H1 (cell line): ENCODE data around the gene DHRS1. TPM values are rescaled to one million over a fixed set of nuclear protein-coding genes. Genes with fewer than 3 reads are reported as not detected.

Experiments used
- CHD7 ChIP-seq: fragments of 300-600 bp; sonication (generic); IDR thresholded peaks from 2 replicates; pipeline ENCODE4 v1.7.1; 2012; ENCODE audit warnings: low read length, moderate library complexity, mild to moderate bottlenecking, inconsistent platforms; ENCODE audit not compliant: insufficient replicate concordance
- CTBP2 ChIP-seq: IDR thresholded peaks from 2 replicates; pipeline ENCODE4 v1.7.0; 2011; ENCODE audit warnings: borderline replicate concordance, mild to moderate bottlenecking, moderate library complexity, mixed read lengths, low read length; ENCODE audit not compliant: insufficient read depth, insufficient read length
- FOSL1 ChIP-seq: IDR thresholded peaks from 2 replicates; pipeline ENCODE4 v1.6.1; 2011; ENCODE audit warnings: mild to moderate bottlenecking, low read depth, low read length, moderate library complexity; ENCODE audit not compliant: insufficient read depth
- JUND ChIP-seq: IDR thresholded peaks from 2 replicates; pipeline ENCODE4 v1.6.1; 2011; ENCODE audit warnings: mild to moderate bottlenecking, improper control_type of control experiment, low read length
- KDM1A ChIP-seq: fragments of 200-600, 300-600 bp; sonication (generic); IDR thresholded peaks from 2 replicates; pipeline ENCODE4 v1.7.1; 2016; ENCODE audit warnings: mild to moderate bottlenecking, low read length, borderline replicate concordance
- SIX5 ChIP-seq: IDR thresholded peaks from 2 replicates; pipeline ENCODE4 v1.6.1; 2011; ENCODE audit warnings: mild to moderate bottlenecking, low read depth, low read length
- polyA plus RNA-seq, 7 experiments: library from polyadenylated mRNA; depleted of rRNA in 3 of 7; stranded (reverse) in 5 of 7; unstranded in 2 of 7; fragments of >200 nt in 5 of 7; fragments of 200-250 nt in 2 of 7; gene quantifications; 1 replicate in 5 of 7; 2 replicates in 1 of 7; 4 replicates in 1 of 7; pipeline versions ENCODE4 v1.2.1 to v1.2.3, GENCODE V29; 2011 to 2013; ENCODE audit warnings: missing spikeins in 2 of 7, mixed read lengths in 2 of 7
- total RNA-seq: library from RNA; stranded (reverse); fragmentation: NEBNext Ultra II Directional; extraction: Animal tissue kit (Norgen Biotek cat#: 25700); gene quantifications from 2 replicates; pipeline ENCODE4 v1.2.1, GENCODE V29; 2021
- TF ChIP-seq, protein P1 (sequence below): IDR thresholded peaks from 2 replicates; pipeline ENCODE4 v1.6.1; 2012; ENCODE audit warnings: inconsistent platforms

Gene DHRS1
- total and polyA plus RNA-seq, 2 of the 8 experiments (the other 6 are each of a cell fraction or from before 2014, with no cell fraction given): 8.8 to 31.7 TPM

DNA sequence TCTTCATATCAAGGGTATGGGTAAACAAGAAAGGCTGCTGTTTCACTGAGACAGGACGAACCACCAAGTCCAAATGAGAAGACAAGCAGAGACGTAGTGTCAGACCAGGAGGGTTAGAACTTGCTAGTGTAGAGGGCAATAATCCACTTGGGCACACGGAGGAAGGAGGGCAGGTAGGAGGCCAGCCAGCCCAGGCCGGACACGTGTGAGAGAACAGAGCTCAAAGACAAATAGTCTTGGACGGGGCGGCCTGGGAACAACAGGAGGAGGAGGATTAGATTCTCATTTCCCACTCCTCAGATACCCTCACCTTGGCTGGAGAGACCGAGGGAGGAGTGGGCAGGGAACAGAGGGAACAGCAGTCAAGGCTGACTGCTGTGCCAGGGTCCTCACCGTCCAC lies 8.8 kb downstream of the DHRS1 start (continued):
- TF ChIP-seq CHD7 (no peak), KDM1A (no peak), CTBP2 (no peak), JUND (no peak), SIX5 (no peak), FOSL1 (no peak)
- TF ChIP-seq, protein P1, sequence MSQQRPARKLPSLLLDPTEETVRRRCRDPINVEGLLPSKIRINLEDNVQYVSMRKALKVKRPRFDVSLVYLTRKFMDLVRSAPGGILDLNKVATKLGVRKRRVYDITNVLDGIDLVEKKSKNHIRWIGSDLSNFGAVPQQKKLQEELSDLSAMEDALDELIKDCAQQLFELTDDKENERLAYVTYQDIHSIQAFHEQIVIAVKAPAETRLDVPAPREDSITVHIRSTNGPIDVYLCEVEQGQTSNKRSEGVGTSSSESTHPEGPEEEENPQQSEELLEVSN: no peak
